C4-2B (cell line): Measurements from ENCODE around the gene C1orf21.

ENCODE experiments used
- ZFX ChIP-seq: fragments of 450-650 bp; IDR thresholded peaks from 2 replicates; pipeline ENCODE4 v1.6.1; 2017
- TF ChIP-seq, protein P1 (sequence below): fragments of 450-650 bp; conservative IDR thresholded peaks from 2 replicates; pipeline ENCODE4 v1.5.1; 2017; ENCODE audit warnings: mild to moderate bottlenecking

DNA sequence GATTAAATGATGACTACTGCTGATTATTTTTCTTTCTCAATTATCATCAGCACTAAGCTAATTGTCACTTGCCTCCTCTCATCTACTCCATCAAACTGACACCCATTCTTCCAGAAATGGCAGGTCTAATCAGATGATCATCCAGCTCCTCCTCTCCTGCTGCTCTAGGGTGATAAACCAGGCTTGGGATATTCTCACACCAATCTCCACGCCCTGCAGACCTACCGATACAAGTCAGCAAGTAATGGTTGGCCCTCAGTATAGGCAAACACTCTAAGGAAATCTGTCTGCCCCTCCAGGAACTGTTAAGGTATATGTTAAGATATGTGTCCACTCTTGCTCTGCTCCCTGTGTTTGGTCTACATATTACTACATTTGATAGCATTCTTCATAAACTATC is 36.3 kb upstream of the C1orf21 start:
- TF ChIP-seq, protein P1, sequence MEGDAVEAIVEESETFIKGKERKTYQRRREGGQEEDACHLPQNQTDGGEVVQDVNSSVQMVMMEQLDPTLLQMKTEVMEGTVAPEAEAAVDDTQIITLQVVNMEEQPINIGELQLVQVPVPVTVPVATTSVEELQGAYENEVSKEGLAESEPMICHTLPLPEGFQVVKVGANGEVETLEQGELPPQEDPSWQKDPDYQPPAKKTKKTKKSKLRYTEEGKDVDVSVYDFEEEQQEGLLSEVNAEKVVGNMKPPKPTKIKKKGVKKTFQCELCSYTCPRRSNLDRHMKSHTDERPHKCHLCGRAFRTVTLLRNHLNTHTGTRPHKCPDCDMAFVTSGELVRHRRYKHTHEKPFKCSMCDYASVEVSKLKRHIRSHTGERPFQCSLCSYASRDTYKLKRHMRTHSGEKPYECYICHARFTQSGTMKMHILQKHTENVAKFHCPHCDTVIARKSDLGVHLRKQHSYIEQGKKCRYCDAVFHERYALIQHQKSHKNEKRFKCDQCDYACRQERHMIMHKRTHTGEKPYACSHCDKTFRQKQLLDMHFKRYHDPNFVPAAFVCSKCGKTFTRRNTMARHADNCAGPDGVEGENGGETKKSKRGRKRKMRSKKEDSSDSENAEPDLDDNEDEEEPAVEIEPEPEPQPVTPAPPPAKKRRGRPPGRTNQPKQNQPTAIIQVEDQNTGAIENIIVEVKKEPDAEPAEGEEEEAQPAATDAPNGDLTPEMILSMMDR = no peak
- no peak for TF ChIP-seq ZFX
